BJ (cell line): ENCODE results near the gene POLD3. TPM values are rescaled to one million over a fixed set of nuclear protein-coding genes. Genes with fewer than 3 reads are reported as not detected.

Experiments
- CTCF ChIA-PET: fragments of 350-600 bp; formaldehyde crosslinking; extraction: SDS; loops from one replicate; lab custom pipeline; 2021; ENCODE audit warnings: antibody characterized with exemption, inconsistent platforms; lab: Yijun Ruan, JAX
- POLR2A ChIA-PET: fragments of 300-600 bp; sonication (Branson Sonifier 250); formaldehyde crosslinking; extraction: SDS; loops from one replicate; lab custom pipeline; 2021; ENCODE audit warnings: antibody characterized with exemption; lab: Charles Lee
- DNase-seq: peaks from one replicate; pipeline ENCODE4 v3.0.0-alpha.2; 2011; ENCODE audit warnings: low read depth
- H3K27me3 ChIP-seq: 2 replicates; pipeline ENCODE4 v1.6.0; 2011; ENCODE audit warnings: low read length; ENCODE audit not compliant: control insufficient read depth, insufficient read depth
- H3K36me3 ChIP-seq: 2 replicates; pipeline ENCODE4 v1.5.1; 2011; ENCODE audit warnings: low read length; ENCODE audit not compliant: control insufficient read depth, insufficient read depth
- H3K4me3 ChIP-seq: 2 replicates; pipeline ENCODE4 v1.5.1; 2011; ENCODE audit warnings: low read depth, mild to moderate bottlenecking, control low read depth, low read length
- polyA plus RNA-seq: library from polyadenylated mRNA; depleted of rRNA; stranded (reverse); fragments of >200 nt; gene quantifications from 2 replicates; pipeline ENCODE4 v1.2.3, GENCODE V29; 2011
- TF ChIP-seq, protein P1 (sequence below): IDR thresholded peaks from 2 replicates; pipeline ENCODE4 v1.5.1; 2011; ENCODE audit warnings: low read depth, mild to moderate bottlenecking, control low read depth, inconsistent platforms, low read length, moderate library complexity; ENCODE audit not compliant: insufficient read depth

POLD3 gene
- polyA plus RNA-seq, 1 experiment: 11.4 TPM

GRCh38 chr11:74670171-74670570 lies 77.8 kb downstream of the POLD3 start:
- TF ChIP-seq, protein P1, sequence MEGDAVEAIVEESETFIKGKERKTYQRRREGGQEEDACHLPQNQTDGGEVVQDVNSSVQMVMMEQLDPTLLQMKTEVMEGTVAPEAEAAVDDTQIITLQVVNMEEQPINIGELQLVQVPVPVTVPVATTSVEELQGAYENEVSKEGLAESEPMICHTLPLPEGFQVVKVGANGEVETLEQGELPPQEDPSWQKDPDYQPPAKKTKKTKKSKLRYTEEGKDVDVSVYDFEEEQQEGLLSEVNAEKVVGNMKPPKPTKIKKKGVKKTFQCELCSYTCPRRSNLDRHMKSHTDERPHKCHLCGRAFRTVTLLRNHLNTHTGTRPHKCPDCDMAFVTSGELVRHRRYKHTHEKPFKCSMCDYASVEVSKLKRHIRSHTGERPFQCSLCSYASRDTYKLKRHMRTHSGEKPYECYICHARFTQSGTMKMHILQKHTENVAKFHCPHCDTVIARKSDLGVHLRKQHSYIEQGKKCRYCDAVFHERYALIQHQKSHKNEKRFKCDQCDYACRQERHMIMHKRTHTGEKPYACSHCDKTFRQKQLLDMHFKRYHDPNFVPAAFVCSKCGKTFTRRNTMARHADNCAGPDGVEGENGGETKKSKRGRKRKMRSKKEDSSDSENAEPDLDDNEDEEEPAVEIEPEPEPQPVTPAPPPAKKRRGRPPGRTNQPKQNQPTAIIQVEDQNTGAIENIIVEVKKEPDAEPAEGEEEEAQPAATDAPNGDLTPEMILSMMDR: no peak
- ChIA-PET CTCF (interaction anchor here (0.8 kb wide), 1 partner anchor 35 kb away, joined by 3 read pairs; no protein-coding TSS in a partner anchor), POLR2A (no interaction called here)
- H3K27me3 ChIP-seq: no peaks in the 10 kb centered on the region
- DNase-seq: no peak
- no peak overlapping the region for H3K4me3 ChIP-seq
- H3K36me3 ChIP-seq: no peaks in the 10 kb centered on the region

DNA sequence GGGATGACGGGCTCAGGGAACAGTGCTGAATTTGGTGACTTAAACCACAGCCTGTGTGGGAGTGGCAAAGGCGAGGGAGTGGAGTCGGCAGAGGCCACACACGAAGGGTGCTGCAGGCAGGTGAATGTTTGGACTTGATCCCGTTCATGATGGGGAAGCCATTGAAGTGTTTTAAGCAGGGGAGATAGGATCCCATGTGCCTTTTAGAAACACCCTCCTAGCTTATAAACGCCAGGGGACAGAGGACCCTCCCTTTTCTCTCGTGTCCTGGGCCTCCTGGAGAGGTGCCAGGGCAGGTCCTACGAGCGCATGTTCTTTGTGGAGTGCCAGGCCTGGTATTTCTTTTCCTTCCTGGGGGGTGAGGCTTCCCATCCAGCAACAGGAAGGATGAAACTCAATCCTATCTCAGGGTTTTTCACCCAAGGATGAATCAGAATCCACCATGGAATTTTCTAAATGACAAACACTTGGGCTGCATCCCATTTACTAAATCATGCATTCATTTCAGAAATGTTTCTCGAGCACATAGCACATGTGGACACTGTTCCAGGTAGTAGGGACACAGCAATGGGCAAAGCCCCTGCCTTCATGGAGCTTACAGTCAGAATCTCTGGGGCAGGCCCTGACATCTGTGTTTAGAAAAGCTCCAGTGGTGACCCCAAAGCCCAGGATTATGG lies 79.3 kb downstream of the POLD3 start:
- TF ChIP-seq, protein P1: no peak
- Histone ChIP-seq H3K27me3 (no peaks in the 10 kb centered on the region), H3K36me3 (no peaks in the 10 kb centered on the region), H3K4me3 (no peak overlapping the region)
- ChIA-PET CTCF (interaction anchor here (0.9 to 1.1 kb wide), 2 partner anchors 12 to 54 kb away, joined by 3 to 4 read pairs; no protein-coding TSS in a partner anchor), POLR2A (no interaction called here)
- DNase-seq: peak; percentile 41

DNA sequence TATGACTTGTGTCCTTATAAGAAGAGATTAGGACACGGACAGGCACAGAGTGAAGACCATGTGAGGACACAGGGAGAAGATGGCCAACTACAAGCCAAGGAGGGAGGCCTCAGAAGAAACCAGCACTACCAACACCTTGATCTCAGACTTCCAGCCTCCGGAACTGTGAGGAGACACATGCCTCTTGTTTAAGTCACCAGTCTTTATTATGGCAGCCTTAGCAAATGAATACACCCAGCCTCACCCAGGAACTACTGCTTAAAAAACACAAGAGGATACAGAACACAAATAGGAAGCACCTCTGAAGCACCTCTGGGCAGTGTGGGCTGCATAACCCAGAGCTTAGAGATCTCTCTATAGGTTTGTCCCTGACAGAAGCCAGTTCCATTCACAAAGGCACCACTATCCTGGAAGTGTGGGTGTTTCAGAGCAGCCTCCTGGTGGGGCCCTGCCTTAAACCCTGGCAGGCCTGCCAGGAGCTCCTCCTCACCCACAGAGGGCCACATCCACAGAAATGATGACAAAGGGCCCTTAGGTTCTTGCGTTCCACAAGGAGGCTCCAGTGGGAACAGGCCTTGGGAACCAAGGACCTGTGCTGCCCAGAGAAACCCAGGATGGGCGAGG lies 80.1 kb downstream of the POLD3 start:
- CTCF ChIA-PET: interaction anchor here (0.8 to 1.7 kb wide), 7 partner anchors 11 to 61 kb away, joined by 3 to 7 read pairs (median 4); no protein-coding TSS in a partner anchor
- Histone ChIP-seq H3K36me3 (no peaks in the 10 kb centered on the region), H3K27me3 (no peaks in the 10 kb centered on the region), H3K4me3 (no peak overlapping the region)
- POLR2A ChIA-PET: interaction anchor here (0.6 to 0.7 kb wide), 2 partner anchors 10 to 19 kb away, joined by 3 read pairs; no protein-coding TSS in a partner anchor
- TF ChIP-seq, protein P1: peak; percentile 23; the same call in 1 of the 2 replicates
- no peak for DNase-seq

- ChIA-PET CTCF (interaction anchor here (0.7 to 1.7 kb wide), 8 partner anchors 10 to 61 kb away, joined by 3 to 7 read pairs (median 4); no protein-coding TSS in a partner anchor), POLR2A (interaction anchor here (0.6 to 0.7 kb wide), 3 partner anchors 11 to 52 kb away, joined by 3 to 4 read pairs (median 3); no protein-coding TSS in a partner anchor)
- no peaks in the 10 kb centered on the region for H3K36me3 ChIP-seq
- peak; percentile 94 for DNase-seq
- no peaks in the 10 kb centered on the region for H3K27me3 ChIP-seq
- H3K4me3 ChIP-seq: no peak overlapping the region
- TF ChIP-seq, protein P1: 0 out of 2 replicates have a peak, but pooled peaks have one; percentile 0
Observed at GRCh38 chr11:74672956-74673692, 80.7 kb downstream of the POLD3 start.
